Activated CD4-positive, alpha-beta memory T cell treated with anti-CD3 and anti-CD28 coated beads, Interleukin-2, amount 10 ng/mL, durations not matched to agents 7 days and 5 days (primary cell): ENCODE results near the gene KIRREL3. TPM values are rescaled to one million over a fixed set of nuclear protein-coding genes. Genes with fewer than 3 reads are reported as not detected.

Experiments
- CTCF ChIA-PET: fragments of 350-600 bp; sonication (Branson Sonifier 250); formaldehyde crosslinking; loops from one replicate; lab custom pipeline; 2021; ENCODE audit warnings: antibody characterized with exemption, inconsistent platforms; lab: Charles Lee
- POLR2A ChIA-PET: fragments of 350-600 bp; sonication (Branson Sonifier 250); formaldehyde crosslinking; loops from one replicate; lab custom pipeline; 2021; ENCODE audit warnings: antibody characterized with exemption; lab: Charles Lee
- DNase-seq: peaks from one replicate; pipeline ENCODE4 v3.0.0-alpha.2; 2020
- H3K27ac Mint-ChIP-seq: one replicate; pipeline ENCODE4 v1.8.0; 2021; ENCODE audit warnings: mild to moderate bottlenecking, mixed read lengths
- H3K27me3 Mint-ChIP-seq: one replicate; pipeline ENCODE4 v1.8.0; 2021; ENCODE audit warnings: mixed read lengths
- H3K36me3 Mint-ChIP-seq: one replicate; pipeline ENCODE4 v1.8.0; 2021; ENCODE audit warnings: low read depth, mixed read lengths
- H3K4me1 Mint-ChIP-seq: one replicate; pipeline ENCODE4 v1.8.0; 2021; ENCODE audit warnings: mixed read lengths
- H3K4me3 Mint-ChIP-seq: one replicate; pipeline ENCODE4 v1.8.0; 2021; ENCODE audit warnings: mild to moderate bottlenecking, mixed read lengths
- H3K9me3 Mint-ChIP-seq: one replicate; pipeline ENCODE4 v1.8.0; 2021; ENCODE audit warnings: mixed read lengths
- total RNA-seq, 2 experiments: library from RNA; stranded (reverse); gene quantifications; one replicate each; pipeline ENCODE4 v1.2.3, GENCODE V29; 2021

KIRREL3 gene
- total RNA-seq, 2 experiments from 2014 or later: not detected

- CTCF ChIA-PET: no interaction called here
- H3K4me1 Mint-ChIP-seq: peaks cover 9% of the 10 kb centered on the region
- H3K27me3 Mint-ChIP-seq: no peaks in the 10 kb centered on the region
- POLR2A ChIA-PET: no interaction called here
- H3K9me3 Mint-ChIP-seq: peaks cover 3% of the 10 kb centered on the region
- H3K4me3 Mint-ChIP-seq: no peak overlapping the region
- H3K36me3 Mint-ChIP-seq: no peaks in the 10 kb centered on the region
- no peak for DNase-seq
- no peak overlapping the region for H3K27ac Mint-ChIP-seq
Measured at GRCh38 chr11:126815111-126815510, 185.5 kb downstream of the KIRREL3 start.

GRCh38 chr11:126810776-126811175 lies 189.8 kb downstream of the KIRREL3 start:
- DNase-seq: no peak
- H3K4me3 Mint-ChIP-seq: no peak overlapping the region
- peaks cover 3% of the 10 kb centered on the region for H3K9me3 Mint-ChIP-seq
- H3K27ac Mint-ChIP-seq: no peak overlapping the region
- CTCF ChIA-PET: no interaction called here
- POLR2A ChIA-PET: no interaction called here
- H3K4me1 Mint-ChIP-seq: no peaks in the 10 kb centered on the region
- H3K36me3 Mint-ChIP-seq: no peaks in the 10 kb centered on the region
- no peaks in the 10 kb centered on the region for H3K27me3 Mint-ChIP-seq

GRCh38 chr11:126809514-126810289 lies 190.9 kb downstream of the KIRREL3 start:
- no peak for DNase-seq
- CTCF ChIA-PET: no interaction called here
- Mint-ChIP-seq H3K27me3 (peaks cover 1% of the 10 kb centered on the region), H3K36me3 (no peaks in the 10 kb centered on the region), H3K27ac (no peak overlapping the region), H3K9me3 (no peaks in the 10 kb centered on the region), H3K4me1 (no peaks in the 10 kb centered on the region), H3K4me3 (no peak overlapping the region)
- POLR2A ChIA-PET: no interaction called here

- H3K27ac Mint-ChIP-seq: no peak overlapping the region
- H3K4me1 Mint-ChIP-seq: no peaks in the 10 kb centered on the region
- H3K27me3 Mint-ChIP-seq: peaks cover 1% of the 10 kb centered on the region
- H3K36me3 Mint-ChIP-seq: no peaks in the 10 kb centered on the region
- DNase-seq: no peak
- H3K4me3 Mint-ChIP-seq: no peak overlapping the region
- no peaks in the 10 kb centered on the region for H3K9me3 Mint-ChIP-seq
- ChIA-PET CTCF (no interaction called here), POLR2A (no interaction called here)
Measured at GRCh38 chr11:126808836-126809235, 191.7 kb downstream of the KIRREL3 start.

GRCh38 chr11:126808296-126808695 lies 192.3 kb downstream of the KIRREL3 start:
- no peak for DNase-seq
- Mint-ChIP-seq H3K27ac (no peak overlapping the region), H3K4me1 (no peaks in the 10 kb centered on the region), H3K36me3 (no peaks in the 10 kb centered on the region), H3K4me3 (no peak overlapping the region), H3K9me3 (no peaks in the 10 kb centered on the region), H3K27me3 (peaks cover 3% of the 10 kb centered on the region)
- CTCF ChIA-PET: no interaction called here
- POLR2A ChIA-PET: no interaction called here

GRCh38 chr11:126805870-126806269 lies 194.7 kb downstream of the KIRREL3 start:
- Mint-ChIP-seq H3K9me3 (no peaks in the 10 kb centered on the region), H3K36me3 (no peaks in the 10 kb centered on the region), H3K27me3 (peaks cover 3% of the 10 kb centered on the region), H3K27ac (no peak overlapping the region), H3K4me1 (no peaks in the 10 kb centered on the region), H3K4me3 (no peak overlapping the region)
- ChIA-PET POLR2A (no interaction called here), CTCF (no interaction called here)
- no peak for DNase-seq

GRCh38 chr11:126804363-126804762 lies 196.2 kb downstream of the KIRREL3 start:
- Mint-ChIP-seq H3K4me3 (no peak overlapping the region), H3K27me3 (peaks cover 3% of the 10 kb centered on the region), H3K9me3 (peaks cover 4% of the 10 kb centered on the region), H3K27ac (no peak overlapping the region), H3K4me1 (no peaks in the 10 kb centered on the region), H3K36me3 (no peaks in the 10 kb centered on the region)
- CTCF ChIA-PET: no interaction called here
- POLR2A ChIA-PET: no interaction called here
- no peak for DNase-seq

- peaks cover 10% of the 10 kb centered on the region for H3K9me3 Mint-ChIP-seq
- no peaks in the 10 kb centered on the region for H3K4me1 Mint-ChIP-seq
- no peak for DNase-seq
- H3K36me3 Mint-ChIP-seq: no peaks in the 10 kb centered on the region
- peaks cover 2% of the 10 kb centered on the region for H3K27me3 Mint-ChIP-seq
- no peak overlapping the region for H3K27ac Mint-ChIP-seq
- ChIA-PET CTCF (no interaction called here), POLR2A (no interaction called here)
- H3K4me3 Mint-ChIP-seq: no peak overlapping the region
Measured at GRCh38 chr11:126800009-126800408, 200.6 kb downstream of the KIRREL3 start.

- Mint-ChIP-seq H3K4me1 (no peaks in the 10 kb centered on the region), H3K36me3 (no peaks in the 10 kb centered on the region), H3K9me3 (peaks cover 10% of the 10 kb centered on the region), H3K27me3 (no peaks in the 10 kb centered on the region), H3K27ac (no peak overlapping the region), H3K4me3 (no peak overlapping the region)
- ChIA-PET CTCF (no interaction called here), POLR2A (no interaction called here)
- no peak for DNase-seq
Measured at GRCh38 chr11:126797457-126798169, 203.0 kb downstream of the KIRREL3 start.

- ChIA-PET CTCF (no interaction called here), POLR2A (no interaction called here)
- H3K36me3 Mint-ChIP-seq: no peaks in the 10 kb centered on the region
- no peak overlapping the region for H3K4me3 Mint-ChIP-seq
- no peaks in the 10 kb centered on the region for H3K4me1 Mint-ChIP-seq
- no peak for DNase-seq
- H3K27me3 Mint-ChIP-seq: no peaks in the 10 kb centered on the region
- no peak overlapping the region for H3K27ac Mint-ChIP-seq
- no peaks in the 10 kb centered on the region for H3K9me3 Mint-ChIP-seq
Measured at GRCh38 chr11:126793596-126793995, 207.0 kb downstream of the KIRREL3 start.

- no peaks in the 10 kb centered on the region for H3K36me3 Mint-ChIP-seq
- no peaks in the 10 kb centered on the region for H3K27me3 Mint-ChIP-seq
- no peak for DNase-seq
- CTCF ChIA-PET: no interaction called here
- H3K9me3 Mint-ChIP-seq: no peaks in the 10 kb centered on the region
- no peak overlapping the region for H3K4me3 Mint-ChIP-seq
- H3K27ac Mint-ChIP-seq: no peak overlapping the region
- POLR2A ChIA-PET: no interaction called here
- H3K4me1 Mint-ChIP-seq: no peaks in the 10 kb centered on the region
Measured at GRCh38 chr11:126791991-126792390, 208.6 kb downstream of the KIRREL3 start.

GRCh38 chr11:126791446-126791845 lies 209.1 kb downstream of the KIRREL3 start:
- H3K36me3 Mint-ChIP-seq: no peaks in the 10 kb centered on the region
- H3K9me3 Mint-ChIP-seq: no peaks in the 10 kb centered on the region
- POLR2A ChIA-PET: no interaction called here
- H3K27ac Mint-ChIP-seq: no peak overlapping the region
- no peaks in the 10 kb centered on the region for H3K4me1 Mint-ChIP-seq
- H3K4me3 Mint-ChIP-seq: no peak overlapping the region
- CTCF ChIA-PET: no interaction called here
- H3K27me3 Mint-ChIP-seq: no peaks in the 10 kb centered on the region
- DNase-seq: no peak

- H3K36me3 Mint-ChIP-seq: no peaks in the 10 kb centered on the region
- no peak for DNase-seq
- no peaks in the 10 kb centered on the region for H3K27me3 Mint-ChIP-seq
- no peak overlapping the region for H3K27ac Mint-ChIP-seq
- no peaks in the 10 kb centered on the region for H3K4me1 Mint-ChIP-seq
- ChIA-PET CTCF (no interaction called here), POLR2A (no interaction called here)
- no peaks in the 10 kb centered on the region for H3K9me3 Mint-ChIP-seq
- no peak overlapping the region for H3K4me3 Mint-ChIP-seq
Measured at GRCh38 chr11:126790550-126791081, 210.0 kb downstream of the KIRREL3 start.
